Loucy (cell line): ENCODE results near the gene GARRE1.

Experiments used
- H2AFZ ChIP-seq: fragments of 200-600 bp; sonication (generic); 2 replicates; pipeline ENCODE4 v1.6.0; 2016; ENCODE audit warnings: antibody characterized with exemption, mild to moderate bottlenecking, low read length, moderate library complexity
- H3F3A ChIP-seq: fragments of 200-600 bp; 2 replicates; pipeline ENCODE4 v1.6.0; 2016; ENCODE audit warnings: antibody characterized with exemption, low read depth, mild to moderate bottlenecking
- H3K27me3 ChIP-seq: fragments of 200-600 bp; sonication (generic); 2 replicates; pipeline ENCODE4 v1.6.1; 2014; ENCODE audit warnings: low read length, mild to moderate bottlenecking; ENCODE audit not compliant: insufficient read depth, poor library complexity, severe bottlenecking
- H3K36me3 ChIP-seq: fragments of 200-600 bp; sonication (generic); 2 replicates; pipeline ENCODE4 v1.6.1; 2016; ENCODE audit warnings: low read length; ENCODE audit not compliant: insufficient read depth
- H3K4me1 ChIP-seq: fragments of 200-600 bp; sonication (generic); 2 replicates; pipeline ENCODE4 v1.5.1; 2014; ENCODE audit warnings: low read length, mild to moderate bottlenecking; ENCODE audit not compliant: insufficient read depth, poor library complexity, severe bottlenecking
- H3K4me2 ChIP-seq: fragments of 200-600 bp; sonication (generic); 2 replicates; pipeline ENCODE4 v1.6.0; 2014; ENCODE audit warnings: antibody characterized with exemption, low read length, low read depth, mild to moderate bottlenecking; ENCODE audit not compliant: poor library complexity, severe bottlenecking
- H3K4me3 ChIP-seq: fragments of 200-600 bp; sonication (generic); 2 replicates; pipeline ENCODE4 v1.5.1; 2014; ENCODE audit warnings: low read length, mild to moderate bottlenecking, mixed read lengths; ENCODE audit not compliant: poor library complexity, severe bottlenecking
- H3K79me2 ChIP-seq: fragments of 200-600 bp; sonication (generic); 2 replicates; pipeline ENCODE4 v1.6.1; 2014; ENCODE audit warnings: low read length; ENCODE audit not compliant: insufficient read depth
- H3K9ac ChIP-seq: fragments of 200-600 bp; sonication (generic); 2 replicates; pipeline ENCODE4 v1.6.0; 2014; ENCODE audit warnings: mild to moderate bottlenecking, low read depth, low read length, moderate library complexity; ENCODE audit not compliant: poor library complexity, severe bottlenecking
- H3K9me2 ChIP-seq: fragments of 200-600 bp; sonication (generic); replicated peaks from 2 replicates; pipeline ENCODE4 v1.6.1; 2016; ENCODE audit warnings: low read depth, low read length, mixed read lengths
- H3K9me3 ChIP-seq: fragments of 200-600 bp; sonication (generic); 2 replicates; pipeline ENCODE4 v1.6.1; 2014; ENCODE audit warnings: mild to moderate bottlenecking, antibody characterized with exemption, low read length, low read depth; ENCODE audit not compliant: insufficient read depth
- H4K20me1 ChIP-seq: fragments of 200-600 bp; sonication (generic); 2 replicates; pipeline ENCODE4 v1.6.0; 2014; ENCODE audit warnings: antibody characterized with exemption, low read length, mild to moderate bottlenecking; ENCODE audit not compliant: insufficient read depth, poor library complexity, severe bottlenecking
- CTCF ChIP-seq: fragments of 200-600 bp; sonication (generic); conservative IDR thresholded peaks from 2 replicates; pipeline ENCODE4 v1.5.1; 2014; ENCODE audit warnings: mild to moderate bottlenecking, antibody characterized with exemption, low read length
- EZH2phosphoT487 ChIP-seq: fragments of 200-600 bp; IDR thresholded peaks from 2 replicates; pipeline ENCODE4 v1.6.1; 2018; ENCODE audit warnings: antibody characterized with exemption, mild to moderate bottlenecking, moderate library complexity, borderline replicate concordance

Gene GARRE1

DNA sequence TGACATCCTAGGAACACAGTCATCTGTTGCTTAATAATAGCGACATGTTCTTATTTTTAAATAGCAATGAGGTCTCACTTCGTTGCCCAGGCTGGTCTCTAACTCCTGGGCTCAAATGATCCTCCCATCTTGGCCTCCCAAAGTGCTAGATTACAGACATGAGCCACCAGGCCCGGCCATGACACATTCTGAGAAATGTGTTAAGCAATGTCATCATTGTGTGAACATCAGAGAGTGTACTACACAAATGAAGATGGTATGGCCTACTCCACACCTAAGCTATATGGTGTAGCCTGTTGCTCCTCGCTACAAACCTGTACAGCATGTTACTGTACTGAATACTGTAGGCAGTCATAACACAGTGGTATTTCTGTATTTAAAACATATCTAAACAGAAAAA, 24.6 kb upstream of the GARRE1 start:
- H3K27me3 ChIP-seq, result no peaks in the 10 kb centered on the region
- H3K9ac ChIP-seq, result no peak overlapping the region
- H2AFZ ChIP-seq, result no peak overlapping the region
- no peaks in the 10 kb centered on the region for H3K9me3 ChIP-seq
- no peak overlapping the region for H3K4me3 ChIP-seq
- no peak overlapping the region for H3K4me2 ChIP-seq
- no peak for TF ChIP-seq CTCF
- no peak for TF ChIP-seq EZH2phosphoT487
- H3K4me1 ChIP-seq, result peaks cover 17% of the 10 kb centered on the region
- H3F3A ChIP-seq, result peaks cover 5% of the 10 kb centered on the region; the same call in 1 of the 2 replicates
- H3K9me2 ChIP-seq, result no peaks in the 10 kb centered on the region
- H4K20me1 ChIP-seq, result peaks cover 26% of the 10 kb centered on the region
- peaks cover 57% of the 10 kb centered on the region; the same call in 1 of the 2 replicates for H3K36me3 ChIP-seq
- H3K79me2 ChIP-seq, result no peaks in the 10 kb centered on the region

- Histone ChIP-seq H3K9me3 (no peaks in the 10 kb centered on the region), H3K36me3 (peaks cover 46% of the 10 kb centered on the region; the same call in 1 of the 2 replicates), H4K20me1 (peaks cover 15% of the 10 kb centered on the region), H2AFZ (no peak overlapping the region), H3K4me3 (no peak overlapping the region), H3K27me3 (no peaks in the 10 kb centered on the region), H3K9me2 (no peaks in the 10 kb centered on the region), H3K79me2 (no peaks in the 10 kb centered on the region), H3K9ac (no peak overlapping the region), H3K4me1 (peaks cover 6% of the 10 kb centered on the region), H3F3A (no peaks in the 10 kb centered on the region), H3K4me2 (no peak overlapping the region)
- no peak for TF ChIP-seq EZH2phosphoT487
- TF ChIP-seq CTCF, result no peak
Measured at GRCh38 chr19:34230820-34231219, 23.5 kb upstream of the GARRE1 start.

- Histone ChIP-seq H3K4me3 (no peak overlapping the region), H4K20me1 (peaks cover 8% of the 10 kb centered on the region), H3K79me2 (no peaks in the 10 kb centered on the region), H3K9ac (no peak overlapping the region), H3K27me3 (no peaks in the 10 kb centered on the region), H3F3A (no peaks in the 10 kb centered on the region), H3K36me3 (peaks cover 40% of the 10 kb centered on the region; the same call in 1 of the 2 replicates), H3K9me3 (no peaks in the 10 kb centered on the region), H3K4me2 (no peak overlapping the region), H3K9me2 (no peaks in the 10 kb centered on the region), H3K4me1 (peaks cover under 1% of the 10 kb centered on the region), H2AFZ (no peak overlapping the region)
- TF ChIP-seq EZH2phosphoT487 (no peak), CTCF (no peak)
Measured at GRCh38 chr19:34231439-34231838, 22.9 kb upstream of the GARRE1 start.
